ENCODE results near the gene MRPL40. TPM values are rescaled to one million over a fixed set of nuclear protein-coding genes. Genes with fewer than 3 reads are reported as not detected.

Gene MRPL40
- total RNA-seq, 4 donors from 2014 or later = 21.2 to 31.2 (median 27.7) TPM

GRCh38 chr22:19464975-19465374, 32.6 kb downstream of the MRPL40 start:
- TF ChIP-seq POLR2AphosphoS5 (IDR thresholded peaks at IDR 0.05) = no peak
- TF ChIP-seq POLR2A (IDR thresholded peaks at IDR 0.05; ENCODE audit: low read depth) = no peak
- no peak for TF ChIP-seq CTCF (IDR thresholded peaks at IDR 0.05)
- TF ChIP-seq EP300 (IDR thresholded peaks at IDR 0.05) = no peak
- intact Hi-C loops (cut with DNase I) = no loop called here
- Histone ChIP-seq H3K9me3 (no peaks in the 10 kb centered on the region), H3K27me3 (no peaks in the 10 kb centered on the region), H3K4me3 (no peak overlapping the region), H3K36me3 (peaks cover 80 to 100% (median 95%) of the 10 kb centered on the region in 4 donors), H3K4me1 (no peaks in the 10 kb centered on the region), H3K27ac (replicated peaks in 1 of 4) (no peak overlapping the region)
- WGBS = 72% methylated on average over 4 of the region's 4 CpGs
- DNase-seq (ENCODE audit: extremely low spot score) = no peak

- intact Hi-C loops (cut with DNase I) = no loop called here
- Histone ChIP-seq H3K4me3 (no peak overlapping the region), H3K27me3 (no peaks in the 10 kb centered on the region), H3K4me1 (no peaks in the 10 kb centered on the region), H3K9me3 (no peaks in the 10 kb centered on the region), H3K27ac (replicated peaks in 1 of 4) (no peak overlapping the region), H3K36me3 (peaks cover 80 to 100% (median 96%) of the 10 kb centered on the region in 4 donors)
- DNase-seq (ENCODE audit: extremely low spot score) = no peak
- WGBS = 99% methylated on average over 11 of the region's 14 CpGs
- TF ChIP-seq EP300 (IDR thresholded peaks at IDR 0.05) (no peak), CTCF (IDR thresholded peaks at IDR 0.05) (no peak), POLR2A (IDR thresholded peaks at IDR 0.05; ENCODE audit: low read depth) (no peak), POLR2AphosphoS5 (IDR thresholded peaks at IDR 0.05) (no peak)
Observed at GRCh38 chr22:19466126-19466716, 33.9 kb downstream of the MRPL40 start.

- no peak overlapping the region for H3K4me3 ChIP-seq
- intact Hi-C loops (cut with DNase I) = no loop called here
- DNase-seq (ENCODE audit: extremely low spot score) = no peak
- TF ChIP-seq EP300 (IDR thresholded peaks at IDR 0.05) (no peak), POLR2A (IDR thresholded peaks at IDR 0.05; ENCODE audit: low read depth) (no peak), POLR2AphosphoS5 (IDR thresholded peaks at IDR 0.05) (no peak), CTCF (IDR thresholded peaks at IDR 0.05) (no peak)
- WGBS = 96% methylated on average over 8 of the region's 9 CpGs
- no peak overlapping the region for H3K27ac ChIP-seq (replicated peaks in 1 of 4)
- H3K4me1 ChIP-seq = no peaks in the 10 kb centered on the region
- H3K27me3 ChIP-seq = no peaks in the 10 kb centered on the region
- peaks cover 83 to 100% (median 96%) of the 10 kb centered on the region in 4 donors for H3K36me3 ChIP-seq
- H3K9me3 ChIP-seq = no peaks in the 10 kb centered on the region
Observed at GRCh38 chr22:19466848-19467752, 34.8 kb downstream of the MRPL40 start.

- 83% methylated on average over 6 of the region's 6 CpGs for WGBS
- TF ChIP-seq POLR2AphosphoS5 (IDR thresholded peaks at IDR 0.05) = no peak
- no peak for TF ChIP-seq EP300 (IDR thresholded peaks at IDR 0.05)
- TF ChIP-seq POLR2A (IDR thresholded peaks at IDR 0.05; ENCODE audit: low read depth) = no peak
- no peak for TF ChIP-seq CTCF (IDR thresholded peaks at IDR 0.05)
- Histone ChIP-seq H3K36me3 (peaks cover 86 to 100% (median 99%) of the 10 kb centered on the region in 4 donors), H3K27ac (replicated peaks in 1 of 4) (no peak overlapping the region), H3K27me3 (no peaks in the 10 kb centered on the region), H3K9me3 (no peaks in the 10 kb centered on the region), H3K4me3 (no peak overlapping the region), H3K4me1 (peaks cover 0 to under 1% (median 0%) of the 10 kb centered on the region in 4 donors)
- intact Hi-C loops (cut with DNase I) = no loop called here
- DNase-seq (ENCODE audit: extremely low spot score) = no peak
Observed at GRCh38 chr22:19467912-19468311, 35.6 kb downstream of the MRPL40 start.
